ENCODE measurements around the gene ANKRD33. TPM values are rescaled to one million over a fixed set of nuclear protein-coding genes. Genes with fewer than 3 reads are reported as not detected.

The ANKRD33 gene
- total and polyA plus RNA-seq, 4 donors, result 0.54 TPM; not detected in 3

- Histone ChIP-seq H3K4me1 (ENCODE audit: control insufficient read depth in 1 of 2, insufficient read depth in 2 of 2, low read length in 2 of 2) (no peaks in the 10 kb centered on the region), H3K9me3 (ENCODE audit: control insufficient read depth, low read length) (no peaks in the 10 kb centered on the region), H3K27ac (ENCODE audit: low read depth in 1 of 2, low read length in 2 of 2) (no peak overlapping the region), H3K27me3 (ENCODE audit: control insufficient read depth in 1 of 2, insufficient read depth in 2 of 2, low read length in 1 of 2) (no peaks in the 10 kb centered on the region), H3K4me3 (ENCODE audit: low read length in 2 of 2) (no peak overlapping the region), H3K36me3 (ENCODE audit: control insufficient read depth in 1 of 2, insufficient read depth in 2 of 2, low read length in 1 of 2) (no peaks in the 10 kb centered on the region)
- WGBS, 2 donors, result 84 to 86% methylated on average over 17 of the region's 17 CpGs
- intact Hi-C loops (cut with DNase I), result no loop called here
- DNase-seq (peak; percentile 47 to 75), ATAC-seq (ENCODE audit: low FRiP score) (no peak)
Observed at GRCh38 chr12:51914034-51914923, 26.4 kb downstream of the ANKRD33 start.

- intact Hi-C loops (cut with DNase I), result no loop called here
Observed at GRCh38 chr12:51915003-51915625, 27.2 kb downstream of the ANKRD33 start.

GRCh38 chr12:51915951-51916350 lies 28.0 kb downstream of the ANKRD33 start:
- H3K9me3 ChIP-seq (ENCODE audit: control insufficient read depth, low read length), result no peaks in the 10 kb centered on the region
- peak in 1 of 2 donors; percentile 62 for DNase-seq
- H3K27me3 ChIP-seq (ENCODE audit: control insufficient read depth in 1 of 2, insufficient read depth in 2 of 2, low read length in 1 of 2), result no peaks in the 10 kb centered on the region
- ATAC-seq (ENCODE audit: low FRiP score), result no peak
- H3K27ac ChIP-seq (ENCODE audit: low read depth in 1 of 2, low read length in 2 of 2), result no peak overlapping the region
- H3K4me3 ChIP-seq (ENCODE audit: low read length in 2 of 2), result no peak overlapping the region
- H3K36me3 ChIP-seq (ENCODE audit: control insufficient read depth in 1 of 2, insufficient read depth in 2 of 2, low read length in 1 of 2), result no peaks in the 10 kb centered on the region
- H3K4me1 ChIP-seq (ENCODE audit: control insufficient read depth in 1 of 2, insufficient read depth in 2 of 2, low read length in 2 of 2), result no peaks in the 10 kb centered on the region
- intact Hi-C loops (cut with DNase I), result no loop called here
- WGBS, 2 donors, result 96 to 98% methylated on average over 11 of the region's 11 CpGs

More at GRCh38 chr12:51915003-51915625, 27.2 kb downstream of the ANKRD33 start:
- peak; percentile 44 to 75 for DNase-seq
- Histone ChIP-seq H3K4me3 (ENCODE audit: low read length in 2 of 2) (no peak overlapping the region), H3K27me3 (ENCODE audit: control insufficient read depth in 1 of 2, insufficient read depth in 2 of 2, low read length in 1 of 2) (no peaks in the 10 kb centered on the region), H3K4me1 (ENCODE audit: control insufficient read depth in 1 of 2, insufficient read depth in 2 of 2, low read length in 2 of 2) (no peaks in the 10 kb centered on the region), H3K36me3 (ENCODE audit: control insufficient read depth in 1 of 2, insufficient read depth in 2 of 2, low read length in 1 of 2) (no peaks in the 10 kb centered on the region), H3K9me3 (ENCODE audit: control insufficient read depth, low read length) (no peaks in the 10 kb centered on the region), H3K27ac (ENCODE audit: low read depth in 1 of 2, low read length in 2 of 2) (no peak overlapping the region)
- no peak for ATAC-seq (ENCODE audit: low FRiP score)
- 85% methylated on average over 28 of the region's 28 CpGs for WGBS, 2 donors

GRCh38 chr12:51917041-51917590 lies 29.2 kb downstream of the ANKRD33 start:
- Histone ChIP-seq H3K36me3 (ENCODE audit: control insufficient read depth in 1 of 2, insufficient read depth in 2 of 2, low read length in 1 of 2) (no peaks in the 10 kb centered on the region), H3K4me3 (ENCODE audit: low read length in 2 of 2) (no peak overlapping the region), H3K27me3 (ENCODE audit: control insufficient read depth in 1 of 2, insufficient read depth in 2 of 2, low read length in 1 of 2) (no peaks in the 10 kb centered on the region), H3K27ac (ENCODE audit: low read depth in 1 of 2, low read length in 2 of 2) (no peak overlapping the region), H3K4me1 (ENCODE audit: control insufficient read depth in 1 of 2, insufficient read depth in 2 of 2, low read length in 2 of 2) (no peaks in the 10 kb centered on the region), H3K9me3 (ENCODE audit: control insufficient read depth, low read length) (no peaks in the 10 kb centered on the region)
- peak; percentile 17 to 66 for DNase-seq
- intact Hi-C loops (cut with DNase I), result no loop called here
- no peak for ATAC-seq (ENCODE audit: low FRiP score)
- 89 to 92% methylated on average over 10 of the region's 10 CpGs for WGBS, 2 donors

- H3K27ac ChIP-seq (ENCODE audit: low read depth in 1 of 2, low read length in 2 of 2), result no peak overlapping the region
- H3K9me3 ChIP-seq (ENCODE audit: control insufficient read depth, low read length), result no peaks in the 10 kb centered on the region
- no peaks in the 10 kb centered on the region for H3K27me3 ChIP-seq (ENCODE audit: control insufficient read depth in 1 of 2, insufficient read depth in 2 of 2, low read length in 1 of 2)
- 85 to 87% methylated on average over 16 of the region's 16 CpGs for WGBS, 2 donors
- H3K4me1 ChIP-seq (ENCODE audit: control insufficient read depth in 1 of 2, insufficient read depth in 2 of 2, low read length in 2 of 2), result no peaks in the 10 kb centered on the region
- DNase-seq (peak; percentile 32 to 61), ATAC-seq (ENCODE audit: low FRiP score) (no peak)
- no peak overlapping the region for H3K4me3 ChIP-seq (ENCODE audit: low read length in 2 of 2)
- no peaks in the 10 kb centered on the region for H3K36me3 ChIP-seq (ENCODE audit: control insufficient read depth in 1 of 2, insufficient read depth in 2 of 2, low read length in 1 of 2)
- intact Hi-C loops (cut with DNase I), result no loop called here
Observed at GRCh38 chr12:51917746-51918453, 30.0 kb downstream of the ANKRD33 start.

- no peaks in the 10 kb centered on the region for H3K27me3 ChIP-seq (ENCODE audit: control insufficient read depth in 1 of 2, insufficient read depth in 2 of 2, low read length in 1 of 2)
- intact Hi-C loops (cut with DNase I), result no loop called here
- WGBS, 2 donors, result 91% methylated on average over 2 of the region's 2 CpGs
- peak; percentile 4 to 19 for DNase-seq
- ATAC-seq (ENCODE audit: low FRiP score), result no peak
- no peaks in the 10 kb centered on the region for H3K4me1 ChIP-seq (ENCODE audit: control insufficient read depth in 1 of 2, insufficient read depth in 2 of 2, low read length in 2 of 2)
- H3K4me3 ChIP-seq (ENCODE audit: low read length in 2 of 2), result no peak overlapping the region
- no peaks in the 10 kb centered on the region for H3K36me3 ChIP-seq (ENCODE audit: control insufficient read depth in 1 of 2, insufficient read depth in 2 of 2, low read length in 1 of 2)
- H3K27ac ChIP-seq (ENCODE audit: low read depth in 1 of 2, low read length in 2 of 2), result no peak overlapping the region
- no peaks in the 10 kb centered on the region for H3K9me3 ChIP-seq (ENCODE audit: control insufficient read depth, low read length)
Observed at GRCh38 chr12:51920046-51920445, 32.1 kb downstream of the ANKRD33 start.

- Histone ChIP-seq H3K27me3 (ENCODE audit: control insufficient read depth in 1 of 2, insufficient read depth in 2 of 2, low read length in 1 of 2) (no peaks in the 10 kb centered on the region), H3K36me3 (ENCODE audit: control insufficient read depth in 1 of 2, insufficient read depth in 2 of 2, low read length in 1 of 2) (no peaks in the 10 kb centered on the region), H3K4me3 (ENCODE audit: low read length in 2 of 2) (no peak overlapping the region), H3K9me3 (ENCODE audit: control insufficient read depth, low read length) (no peaks in the 10 kb centered on the region), H3K4me1 (ENCODE audit: control insufficient read depth in 1 of 2, insufficient read depth in 2 of 2, low read length in 2 of 2) (no peaks in the 10 kb centered on the region), H3K27ac (ENCODE audit: low read depth in 1 of 2, low read length in 2 of 2) (no peak overlapping the region)
- DNase-seq (peak; percentile 45 to 68), ATAC-seq (ENCODE audit: low FRiP score) (no peak)
- 71 to 75% methylated on average over 7 of the region's 7 CpGs for WGBS, 2 donors
- intact Hi-C loops (cut with DNase I), result no loop called here
Observed at GRCh38 chr12:51921017-51921725, 33.3 kb downstream of the ANKRD33 start.

- ATAC-seq (ENCODE audit: low FRiP score) (no peak), DNase-seq (no peak)
- no peaks in the 10 kb centered on the region for H3K36me3 ChIP-seq (ENCODE audit: control insufficient read depth in 1 of 2, insufficient read depth in 2 of 2, low read length in 1 of 2)
- WGBS, 2 donors, result 92 to 94% methylated on average over 2 of the region's 2 CpGs
- H3K4me1 ChIP-seq (ENCODE audit: control insufficient read depth in 1 of 2, insufficient read depth in 2 of 2, low read length in 2 of 2), result no peaks in the 10 kb centered on the region
- intact Hi-C loops (cut with DNase I), result no loop called here
- no peaks in the 10 kb centered on the region for H3K27me3 ChIP-seq (ENCODE audit: control insufficient read depth in 1 of 2, insufficient read depth in 2 of 2, low read length in 1 of 2)
- no peak overlapping the region for H3K27ac ChIP-seq (ENCODE audit: low read depth in 1 of 2, low read length in 2 of 2)
- H3K9me3 ChIP-seq (ENCODE audit: control insufficient read depth, low read length), result no peaks in the 10 kb centered on the region
- no peak overlapping the region for H3K4me3 ChIP-seq (ENCODE audit: low read length in 2 of 2)
Observed at GRCh38 chr12:51922146-51922545, 34.2 kb downstream of the ANKRD33 start.

Measured in aorta (tissue), 5 donors.